Hepatocyte (in vitro differentiated cells): ENCODE results near the gene NAGK. TPM values are rescaled to one million over a fixed set of nuclear protein-coding genes. Genes with fewer than 3 reads are reported as not detected.
A peak's percentile ranks its signal among the peaks of the same experiment; 100 is the strongest.

Experiments
- DNase-seq: peaks from one replicate; pipeline ENCODE4 v3.0.0-alpha.2; 2016; ENCODE audit warnings: low spot score
- H2AFZ ChIP-seq: fragments of 200-600 bp; sonication (generic); 2 replicates; pipeline ENCODE4 v1.6.0; 2016; ENCODE audit warnings: antibody characterized with exemption, mild to moderate bottlenecking
- H3K27ac ChIP-seq: fragments of 200-600 bp; sonication (generic); 2 replicates; pipeline ENCODE4 v1.5.1; 2016; ENCODE audit warnings: mild to moderate bottlenecking
- H3K27me3 ChIP-seq: fragments of 200-600 bp; sonication (generic); 2 replicates; pipeline ENCODE4 v1.6.1; 2016
- H3K36me3 ChIP-seq: fragments of 200-600 bp; sonication (generic); replicated peaks from 2 replicates; pipeline ENCODE4 v1.5.1; 2016; ENCODE audit warnings: low read depth; ENCODE audit not compliant: insufficient read depth
- H3K4me1 ChIP-seq: fragments of 200-600 bp; sonication (generic); 2 replicates; pipeline ENCODE4 v1.5.1; 2016; ENCODE audit warnings: mild to moderate bottlenecking, moderate library complexity; ENCODE audit not compliant: insufficient read depth
- H3K4me2 ChIP-seq: fragments of 200-600 bp; sonication (generic); 2 replicates; pipeline ENCODE4 v1.6.0; 2016
- H3K4me3 ChIP-seq: fragments of 200-600 bp; sonication (generic); 2 replicates; pipeline ENCODE4 v1.5.1; 2016; ENCODE audit warnings: mild to moderate bottlenecking
- H3K79me2 ChIP-seq: fragments of 200-600 bp; sonication (generic); 2 replicates; pipeline ENCODE4 v1.6.0; 2017; ENCODE audit warnings: mild to moderate bottlenecking
- H3K9me2 ChIP-seq: fragments of 200-600 bp; sonication (generic); replicated peaks from 2 replicates; pipeline ENCODE4 v1.6.0; 2017; ENCODE audit warnings: mild to moderate bottlenecking; ENCODE audit not compliant: insufficient read depth
- H3K9me3 ChIP-seq: fragments of 200-600 bp; sonication (generic); 2 replicates; pipeline ENCODE4 v1.5.1; 2016; ENCODE audit warnings: low read depth, mild to moderate bottlenecking
- H4K20me1 ChIP-seq: fragments of 200-600 bp; sonication (generic); 2 replicates; pipeline ENCODE4 v1.6.0; 2016; ENCODE audit warnings: mild to moderate bottlenecking; ENCODE audit not compliant: insufficient read depth, poor library complexity, severe bottlenecking
- CTCF ChIP-seq: fragments of 200-600 bp; sonication (generic); IDR thresholded peaks from 2 replicates; pipeline ENCODE4 v1.5.1; 2016; ENCODE audit warnings: antibody characterized with exemption, mild to moderate bottlenecking; ENCODE audit not compliant: poor library complexity
- EZH2 ChIP-seq: fragments of 200-600 bp; sonication (generic); IDR thresholded peaks from 2 replicates; pipeline ENCODE4 v1.6.1; 2016; ENCODE audit warnings: antibody characterized with exemption, mild to moderate bottlenecking, borderline replicate concordance
- EZH2phosphoT487 ChIP-seq: fragments of 200-600 bp; sonication (generic); IDR thresholded peaks from one replicate; pipeline ENCODE4 v1.6.1; 2018; ENCODE audit warnings: antibody characterized with exemption, mild to moderate bottlenecking, low read depth, moderate library complexity; ENCODE audit not compliant: unreplicated experiment, severe bottlenecking
- WGBS: methylation state at CpG from one replicate; pipeline ENCODE4 v1.1.6; 2016; ENCODE audit warnings: low lambda C conversion rate; ENCODE audit errors: missing lambda C conversion rate; 5-methylcytosine and 5-hydroxymethylcytosine counted together
- polyA plus RNA-seq: library from polyadenylated mRNA; unstranded; fragments of >200 nt; fragmentation: Nextera tagmentation; extraction: Ambion mirVana; gene quantifications from 2 replicates; pipeline ENCODE4 v1.2.1, GENCODE V29; 2016
- total RNA-seq: library from RNA; depleted of rRNA; stranded (reverse); fragments of >200 nt; gene quantifications from 2 replicates; pipeline ENCODE4 v1.2.3, GENCODE V29; 2014

The NAGK gene
- total and polyA plus RNA-seq, 2 experiments from 2014 or later: 103 to 123 TPM

GRCh38 chr2:71064754-71065621, 3.5 kb upstream of the NAGK start:
- peak overlapping the region; percentile 54 for H3K4me2 ChIP-seq
- peak overlapping the region; percentile 44 for H2AFZ ChIP-seq
- H3K9me2 ChIP-seq: no peaks in the 10 kb centered on the region
- no peak for DNase-seq
- 61% methylated on average over 7 of the region's 7 CpGs for WGBS
- peaks cover 2% of the 10 kb centered on the region for H3K27me3 ChIP-seq
- H3K79me2 ChIP-seq: peaks cover 12% of the 10 kb centered on the region
- H3K9me3 ChIP-seq: no peaks in the 10 kb centered on the region
- H4K20me1 ChIP-seq: peaks cover 3% of the 10 kb centered on the region
- H3K4me1 ChIP-seq: peaks cover 18% of the 10 kb centered on the region
- TF ChIP-seq EZH2 (no peak), CTCF (no peak), EZH2phosphoT487 (no peak)
- H3K4me3 ChIP-seq: no peak overlapping the region
- H3K27ac ChIP-seq: peak overlapping the region; percentile 66
- no peaks in the 10 kb centered on the region for H3K36me3 ChIP-seq

GRCh38 chr2:71066856-71067255, 1.6 kb upstream of the NAGK start:
- no peak overlapping the region for H3K4me3 ChIP-seq
- no peaks in the 10 kb centered on the region for H3K9me2 ChIP-seq
- DNase-seq: no peak
- H3K79me2 ChIP-seq: peaks cover 31% of the 10 kb centered on the region
- H3K4me1 ChIP-seq: peaks cover 20% of the 10 kb centered on the region
- H3K36me3 ChIP-seq: no peaks in the 10 kb centered on the region
- no peak overlapping the region for H2AFZ ChIP-seq
- 94% methylated on average over 3 of the region's 3 CpGs for WGBS
- no peaks in the 10 kb centered on the region for H3K27me3 ChIP-seq
- peak overlapping the region; percentile 91 for H3K4me2 ChIP-seq
- no peaks in the 10 kb centered on the region for H3K9me3 ChIP-seq
- TF ChIP-seq CTCF (no peak), EZH2phosphoT487 (no peak), EZH2 (no peak)
- no peak overlapping the region for H3K27ac ChIP-seq
- peaks cover 11% of the 10 kb centered on the region for H4K20me1 ChIP-seq

- Histone ChIP-seq H3K4me2 (peak overlapping the region; percentile 91), H3K4me3 (peak overlapping the region; percentile 31), H4K20me1 (peaks cover 17% of the 10 kb centered on the region), H3K36me3 (no peaks in the 10 kb centered on the region), H3K9me2 (no peaks in the 10 kb centered on the region), H3K9me3 (no peaks in the 10 kb centered on the region), H3K79me2 (peaks cover 39% of the 10 kb centered on the region), H3K4me1 (peaks cover 20% of the 10 kb centered on the region), H2AFZ (peak overlapping the region; percentile 64), H3K27me3 (no peaks in the 10 kb centered on the region), H3K27ac (peak overlapping the region; percentile 94)
- 9% methylated on average over 26 of the region's 26 CpGs for WGBS
- TF ChIP-seq EZH2: no peak
- TF ChIP-seq EZH2phosphoT487: no peak
- TF ChIP-seq CTCF: peak; percentile 5
- DNase-seq: peak; percentile 25
Observed at GRCh38 chr2:71067567-71068217, 756 bp upstream of the NAGK start.
